K562 (cell line): ENCODE results near the gene CDYL.

ENCODE experiments used
- ASH1L ChIP-seq: fragments of 450-650 bp; IDR thresholded peaks from 2 replicates; pipeline ENCODE4 v1.6.1; 2018; ENCODE audit warnings: borderline replicate concordance, mild to moderate bottlenecking, low read depth; ENCODE audit not compliant: partially characterized antibody
- CTCF ChIP-seq, 3 experiments: IDR thresholded peaks in 2 of 3; conservative IDR thresholded peaks in 1 of 3; 2 replicates each; pipeline ENCODE4 v1.5.1; 2011 to 2012; ENCODE audit warnings: low read length in 3 of 3, mild to moderate bottlenecking in 3 of 3, control low read depth in 2 of 3, improper control_type of control experiment in 1 of 3, inconsistent platforms in 1 of 3, low read depth in 1 of 3, mixed read lengths in 1 of 3, moderate library complexity in 1 of 3; ENCODE audit not compliant: insufficient read depth in 2 of 3
- EZH2 ChIP-seq: IDR thresholded peaks from 2 replicates; pipeline ENCODE4 v1.6.1; 2012; ENCODE audit warnings: low read depth, mild to moderate bottlenecking, inconsistent platforms, low read length, borderline replicate concordance
- HDAC6 ChIP-seq: IDR thresholded peaks from 2 replicates; pipeline ENCODE4 v1.6.1; 2012; ENCODE audit warnings: low read depth, mild to moderate bottlenecking, control low read depth, inconsistent platforms, low read length, moderate library complexity
- KLF6 ChIP-seq: fragments of 250-450 bp; sonication (Bioruptor Pico); IDR thresholded peaks from 2 replicates; pipeline ENCODE4 v1.4.0; 2020; ENCODE audit warnings: mild to moderate bottlenecking, moderate library complexity, borderline replicate concordance
- POLR2AphosphoS5 ChIP-seq: IDR thresholded peaks from 2 replicates; pipeline ENCODE4 v1.6.1; 2011; ENCODE audit warnings: mild to moderate bottlenecking, low read depth, low read length, moderate library complexity; ENCODE audit not compliant: control insufficient read depth, insufficient read depth
- SOX6 ChIP-seq: fragments of 450-650 bp; IDR thresholded peaks from 2 replicates; pipeline ENCODE4 v1.6.1; 2014; ENCODE audit warnings: mild to moderate bottlenecking
- ZC3H11A ChIP-seq: IDR thresholded peaks from 2 replicates; pipeline ENCODE4 v1.6.1; 2012; ENCODE audit warnings: low read depth, low read length, improper control_type of control experiment
- ZC3H4 ChIP-seq: sonication (generic); formaldehyde crosslinking; IDR thresholded peaks from 2 replicates; pipeline ENCODE4 v1.9.0; 2021; ENCODE audit warnings: missing genetic modification reagents, borderline replicate concordance
- ZNF239 ChIP-seq: fragments of 250-450 bp; sonication (Bioruptor Pico); IDR thresholded peaks from 2 replicates; pipeline ENCODE4 v1.4.0; 2020; ENCODE audit warnings: mild to moderate bottlenecking

GRCh38 chr6:4969609-4970285 is 193.5 kb downstream of the CDYL start:
- TF ChIP-seq ZC3H4 = no peak
- no peak for TF ChIP-seq HDAC6
- TF ChIP-seq POLR2AphosphoS5 = no peak
- no peak for TF ChIP-seq ZNF239 (CRISPR knock-in tag)
- TF ChIP-seq ZC3H11A = no peak
- no peak for TF ChIP-seq KLF6 (CRISPR knock-in tag)
- TF ChIP-seq CTCF (IDR thresholded peaks at IDR 0.05 in 2 of 3, conservative IDR thresholded peaks at IDR 0.05 in 1 of 3; ENCODE audit: insufficient read depth in 2 of 3, low read depth in 1 of 3, low read length in 3 of 3) = no peak
- no peak for TF ChIP-seq EZH2
- no peak for TF ChIP-seq SOX6
- no peak for TF ChIP-seq ASH1L
